Tibial nerve (tissue), 3 donors: Measurements from ENCODE around the gene NDUFA13.

ENCODE experiments used
- EP300 ChIP-seq, 2 donors: sonication (generic); formaldehyde crosslinking; IDR thresholded peaks; one replicate each; pipeline ENCODE4 v1.6.1; 2017; ENCODE audit warnings: antibody characterized with exemption in 2 of 2, mild to moderate bottlenecking in 1 of 2
- POLR2A ChIP-seq, 2 donors: fragments of 450-650 bp; IDR thresholded peaks; one replicate each; pipeline ENCODE4 v1.6.1; 2017; ENCODE audit warnings: antibody characterized with exemption in 2 of 2, mild to moderate bottlenecking in 2 of 2, moderate library complexity in 2 of 2

DNA sequence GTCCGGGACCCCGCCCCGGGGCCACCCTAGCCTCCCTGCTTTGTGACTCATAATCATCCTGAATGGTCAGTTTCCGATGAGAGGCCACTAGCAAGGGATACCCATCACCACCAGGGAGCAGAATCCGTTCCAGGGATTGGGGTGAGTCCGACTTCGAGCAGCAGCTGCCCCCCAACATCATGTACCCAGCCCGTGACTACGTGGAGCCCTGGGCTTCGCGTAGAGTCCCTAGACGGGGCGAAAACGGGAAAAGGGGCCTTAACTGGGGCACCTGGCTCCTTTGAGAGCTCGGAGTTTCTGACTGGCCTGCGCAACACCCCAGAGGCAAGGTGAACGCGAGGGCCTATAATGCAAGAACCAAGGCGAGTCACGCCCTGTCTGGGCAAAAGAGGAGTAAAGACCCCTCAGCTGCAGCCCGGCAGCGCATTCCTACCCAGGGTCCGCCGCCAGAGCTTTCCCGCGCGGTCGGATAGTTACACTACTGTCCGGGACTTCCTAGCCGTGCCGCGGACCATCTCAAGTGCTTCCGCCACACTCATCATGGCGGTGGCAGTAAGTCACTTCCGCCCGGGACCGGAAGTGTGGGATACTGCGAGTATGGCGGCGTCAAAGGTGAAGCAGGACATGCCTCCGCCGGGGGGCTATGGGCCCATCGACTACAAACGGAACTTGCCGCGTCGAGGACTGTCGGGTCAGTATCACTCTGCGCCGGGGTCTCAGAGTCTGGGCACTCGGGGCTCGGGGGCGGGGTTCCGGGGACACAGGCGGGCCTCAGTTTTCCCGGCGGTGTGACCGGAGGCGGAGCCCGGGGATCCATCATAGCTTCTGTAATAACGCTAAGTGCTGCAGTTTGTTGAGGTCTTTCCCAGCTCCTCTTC, at the start of gene NDUFA13:
- TF ChIP-seq EP300 (IDR thresholded peaks at IDR 0.05) (peak; percentile 47 to 100), POLR2A (IDR thresholded peaks at IDR 0.05) (peak; percentile 60 to 73)
